ENCODE data around the gene TMEM132E. TPM values are rescaled to one million over a fixed set of nuclear protein-coding genes. Genes with fewer than 3 reads are reported as not detected.

Gene TMEM132E
- total RNA-seq, 2 donors from 2014 or later: 0.15 TPM; not detected in 1

GRCh38 chr17:34683390-34683789, 104.0 kb downstream of the TMEM132E start:
- DNase-seq: no peak
- Histone ChIP-seq H3K27ac (ENCODE audit: low read depth, low read length) (no peak overlapping the region), H3K4me1 (ENCODE audit: control insufficient read depth, insufficient read depth, low read length) (no peaks in the 10 kb centered on the region), H3K4me3 (ENCODE audit: low read length) (no peak overlapping the region), H3K9ac (ENCODE audit: extremely low read depth, low read length, poor library complexity, severe bottlenecking) (no peak overlapping the region), H3K9me3 (ENCODE audit: control insufficient read depth, low read length) (no peaks in the 10 kb centered on the region), H3K36me3 (ENCODE audit: control insufficient read depth, insufficient read depth, low read length) (no peaks in the 10 kb centered on the region), H3K27me3 (ENCODE audit: control insufficient read depth, insufficient read depth, low read length, poor library complexity, severe bottlenecking) (peaks cover 13% of the 10 kb centered on the region)
- 83 to 88% methylated on average over 1 to 2 of the region's 2 CpGs for WGBS, 2 experiments (ENCODE audit: insufficient coverage in 1 of 2, insufficient read length in 1 of 2)
- Mint-ChIP-seq H3K27me3 (ENCODE audit: insufficient read depth) (peaks cover 30% of the 10 kb centered on the region), H3K4me1 (no peaks in the 10 kb centered on the region), H3K4me3 (no peak overlapping the region), H3K27ac (no peak overlapping the region), H3K36me3 (ENCODE audit: low read depth) (no peaks in the 10 kb centered on the region), H3K9me3 (peaks cover 3% of the 10 kb centered on the region)
- no peak for TF ChIP-seq CTCF (conservative IDR thresholded peaks at IDR 0.05)

Other genes starting within 250 kb of the TMEM132E start
- gene CCL13, start 223.1 kb upstream of the TMEM132E start, total RNA-seq: not detected
- not detected for gene CCL1, start 216.3 kb upstream of the TMEM132E start, total RNA-seq